GM23338 (cell line): ENCODE results near the gene MANEAL. TPM values are rescaled to one million over a fixed set of nuclear protein-coding genes. Genes with fewer than 3 reads are reported as not detected.

Experiments used
- ATAC-seq: fragments of 200-7000 bp; cut with Tn5 transposase; 3 replicates; pipeline ENCODE4 v1.9.1; 2020
- DNase-seq: peaks from one replicate; pipeline ENCODE4 v3.0.0-alpha.2; 2015; ENCODE audit warnings: low spot score
- H2AFZ ChIP-seq: fragments of 200-600 bp; sonication (generic); 2 replicates; pipeline ENCODE4 v1.8.0; 2016; ENCODE audit warnings: antibody characterized with exemption, mild to moderate bottlenecking, moderate library complexity
- H3F3A ChIP-seq: fragments of 200-600 bp; sonication (generic); replicated peaks from 2 replicates; pipeline ENCODE4 v1.8.0; 2017; ENCODE audit warnings: antibody characterized with exemption, mixed run types, low read depth
- H3K27ac ChIP-seq: fragments of 200-600 bp; sonication (generic); 2 replicates; pipeline ENCODE4 v1.6.1; 2016; ENCODE audit warnings: low read depth
- H3K27me3 ChIP-seq: fragments of 200-600 bp; sonication (generic); 2 replicates; pipeline ENCODE4 v1.8.0; 2016; ENCODE audit warnings: mild to moderate bottlenecking, mixed run types, moderate library complexity; ENCODE audit not compliant: insufficient read depth
- H3K36me3 ChIP-seq: fragments of 200-600 bp; sonication (generic); 2 replicates; pipeline ENCODE4 v1.8.0; 2016; ENCODE audit warnings: mild to moderate bottlenecking; ENCODE audit not compliant: insufficient read depth
- H3K4me1 ChIP-seq: fragments of 200-600 bp; sonication (generic); 2 replicates; pipeline ENCODE4 v1.8.0; 2016; ENCODE audit warnings: mild to moderate bottlenecking, moderate library complexity; ENCODE audit not compliant: insufficient read depth
- H3K4me2 ChIP-seq: fragments of 200-600 bp; sonication (generic); 2 replicates; pipeline ENCODE4 v1.7.1; 2017; ENCODE audit warnings: mixed run types
- H3K4me3 ChIP-seq: fragments of 200-600 bp; sonication (generic); 2 replicates; pipeline ENCODE4 v1.6.1; 2016; ENCODE audit warnings: mixed run types
- H3K79me2 ChIP-seq: fragments of 200-600 bp; sonication (generic); replicated peaks from 2 replicates; pipeline ENCODE4 v1.8.0; 2017; ENCODE audit warnings: mild to moderate bottlenecking; ENCODE audit not compliant: insufficient read depth
- H3K9me2 ChIP-seq: fragments of 200-600 bp; sonication (generic); 2 replicates; pipeline ENCODE4 v1.8.0; 2017; ENCODE audit not compliant: insufficient read depth
- H4K20me1 ChIP-seq: fragments of 200-600 bp; sonication (generic); replicated peaks from 2 replicates; pipeline ENCODE4 v1.8.0; 2017; ENCODE audit warnings: mild to moderate bottlenecking; ENCODE audit not compliant: insufficient read depth
- H3K27ac Mint-ChIP-seq: 2 replicates; pipeline ENCODE4 v1.8.0; 2020; ENCODE audit warnings: inconsistent platforms, mild to moderate bottlenecking, moderate library complexity, mixed read lengths
- H3K27me3 Mint-ChIP-seq: 3 replicates; pipeline ENCODE4 v1.8.0; 2022; ENCODE audit warnings: low read depth, mild to moderate bottlenecking, moderate library complexity, mixed read lengths, inconsistent platforms; ENCODE audit not compliant: insufficient read depth, poor library complexity
- H3K36me3 Mint-ChIP-seq: 3 replicates; pipeline ENCODE4 v1.8.0; 2021; ENCODE audit warnings: low read depth, mild to moderate bottlenecking, inconsistent platforms, moderate library complexity, mixed read lengths
- H3K4me1 Mint-ChIP-seq: 3 replicates; pipeline ENCODE4 v1.8.0; 2020; ENCODE audit warnings: mild to moderate bottlenecking, inconsistent platforms, mixed read lengths
- H3K4me3 Mint-ChIP-seq: 3 replicates; pipeline ENCODE4 v1.8.0; 2021; ENCODE audit warnings: moderate library complexity, mild to moderate bottlenecking, inconsistent platforms, mixed read lengths
- H3K9me3 Mint-ChIP-seq: 3 replicates; pipeline ENCODE4 v1.8.0; 2020; ENCODE audit warnings: moderate library complexity, mild to moderate bottlenecking, inconsistent platforms, mixed read lengths
- CREB1 ChIP-seq: fragments of 250-450 bp; sonication (Bioruptor Pico); IDR thresholded peaks from 2 replicates; pipeline ENCODE4 v1.5.0; 2020; ENCODE audit warnings: low read depth, mild to moderate bottlenecking, moderate library complexity
- CTCF ChIP-seq, 2 experiments: fragments of 200-600 bp in 1 of 2; sonication (generic) in 1 of 2; conservative IDR thresholded peaks; 2 replicates each; pipeline versions ENCODE4 v1.5.1 to v1.6.1; 2016 to 2017; ENCODE audit warnings: antibody characterized with exemption in 2 of 2, low read depth in 2 of 2, mild to moderate bottlenecking in 2 of 2, moderate library complexity in 1 of 2
- EZH2 ChIP-seq: fragments of 200-600 bp; sonication (generic); IDR thresholded peaks from one replicate; pipeline ENCODE4 v1.8.0; 2017; ENCODE audit warnings: antibody characterized with exemption, mild to moderate bottlenecking, low read depth; ENCODE audit not compliant: unreplicated experiment
- EZH2phosphoT487 ChIP-seq: fragments of 200-600 bp; sonication (generic); IDR thresholded peaks from one replicate; pipeline ENCODE4 v1.8.1; 2018; ENCODE audit warnings: antibody characterized with exemption; ENCODE audit not compliant: unreplicated experiment
- NANOG ChIP-seq: IDR thresholded peaks from 2 replicates; pipeline ENCODE4 v1.6.1; 2016; ENCODE audit warnings: antibody characterized with exemption, borderline replicate concordance
- POLR2AphosphoS5 ChIP-seq: IDR thresholded peaks from 2 replicates; pipeline ENCODE4 v1.6.1; 2016; ENCODE audit warnings: antibody characterized with exemption, low read depth
- REST ChIP-seq: IDR thresholded peaks from one replicate; pipeline ENCODE4 v1.6.1; 2018; ENCODE audit warnings: antibody characterized with exemption; ENCODE audit not compliant: unreplicated experiment
- STAT1 ChIP-seq: IDR thresholded peaks from one replicate; pipeline ENCODE4 v1.6.1; 2016; ENCODE audit warnings: antibody characterized with exemption; ENCODE audit not compliant: unreplicated experiment
- ZNF114 ChIP-seq: fragments of 250-450 bp; sonication (Bioruptor Pico); IDR thresholded peaks from 2 replicates; pipeline ENCODE4 v1.5.0; 2020; ENCODE audit warnings: mild to moderate bottlenecking, moderate library complexity
- ZNF331 ChIP-seq: fragments of 250-450 bp; sonication (Bioruptor Pico); IDR thresholded peaks from 2 replicates; pipeline ENCODE4 v1.5.0; 2020; ENCODE audit warnings: low read depth, mild to moderate bottlenecking, moderate library complexity
- polyA plus RNA-seq: library from polyadenylated mRNA; unstranded; fragments of >200 nt; fragmentation: Nextera tagmentation; extraction: Ambion mirVana; gene quantifications from 2 replicates; pipeline ENCODE4 v1.2.1, GENCODE V29; 2016
- total RNA-seq: library from RNA; depleted of rRNA; stranded (reverse); fragments of >200 nt; shearing (Covaris generic); gene quantifications from 2 replicates; pipeline ENCODE4 v1.2.3, GENCODE V29; 2014

Gene MANEAL
- total and polyA plus RNA-seq, 2 experiments from 2014 or later = 2.3 to 8.1 TPM

DNA sequence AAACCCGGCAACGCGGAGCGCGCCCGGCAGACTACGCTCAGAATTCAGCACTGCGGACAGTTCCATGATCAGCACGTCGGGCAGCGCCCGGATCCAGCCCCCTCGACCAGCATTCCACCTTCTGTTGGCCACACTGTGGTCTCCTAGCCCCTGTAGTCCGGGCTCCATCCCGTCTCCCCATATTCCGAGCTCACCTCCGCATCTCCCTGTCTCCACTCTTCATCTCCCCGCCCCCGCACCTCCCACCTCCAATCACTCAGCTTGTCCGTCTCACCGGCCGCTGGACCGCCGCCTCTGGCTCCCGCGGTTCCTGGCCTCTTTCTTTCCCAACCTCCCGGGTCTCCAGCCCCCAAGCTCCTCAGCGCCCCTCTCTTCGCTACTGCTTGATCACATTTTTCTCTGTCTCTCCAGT is 29.2 kb upstream of the MANEAL start (continued):
- 0 out of 2 replicates have a peak, but pooled peaks have one; percentile 62 for TF ChIP-seq ZNF114
- TF ChIP-seq EZH2 = no peak
- TF ChIP-seq POLR2AphosphoS5 = no peak
- TF ChIP-seq ZNF331 (CRISPR knock-in tag) = no peak; the same call in 1 of the 2 replicates
- TF ChIP-seq STAT1 = no peak

DNA sequence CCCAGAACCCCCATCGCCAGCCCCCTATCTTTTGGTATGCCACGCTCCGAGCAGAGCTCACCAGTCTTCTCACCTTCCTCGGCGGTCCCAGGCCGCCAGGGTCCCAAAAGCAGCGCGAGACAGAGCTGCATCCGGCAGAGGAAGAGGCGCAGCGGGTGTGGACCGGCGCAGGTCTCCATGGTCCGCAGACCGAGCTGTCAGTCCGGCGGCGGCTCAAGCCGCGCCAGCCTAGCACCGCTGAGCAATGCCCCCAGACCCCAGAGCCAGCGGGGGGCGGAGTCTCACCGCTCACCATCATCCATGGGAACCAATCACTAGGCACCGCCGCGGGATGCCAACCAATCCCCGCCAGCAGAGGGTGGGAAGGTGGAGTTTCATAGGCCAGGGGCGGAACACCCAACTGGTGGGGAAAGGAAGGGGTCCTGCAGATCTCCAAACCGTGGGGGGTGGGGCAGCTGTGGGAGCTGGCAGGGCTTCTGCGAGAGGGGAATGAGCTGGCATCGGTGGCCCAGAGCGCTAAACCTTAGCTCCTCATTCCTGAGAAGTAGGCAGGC is 28.7 kb upstream of the MANEAL start, which contains the start of gene EPHA10:
Gene EPHA10, minus strand, starts transcription at position 233 of the 554 bp plus-strand sequence. Its CDS starts 54 bp downstream, at position 179.
- Histone ChIP-seq H3K27ac (no peak within 1 kb of the TSS), H3K79me2 (no peaks in the 10 kb centered on the region), H3K27me3 (peaks cover 90% of the 10 kb centered on the region), H3K4me2 (peak within 1 kb of the TSS; percentile 93), H2AFZ (peak within 1 kb of the TSS; percentile 98), H3K9me2 (no peaks in the 10 kb centered on the region), H4K20me1 (no peaks in the 10 kb centered on the region; the same call in 1 of the 2 replicates), H3K4me1 (peaks cover 19% of the 10 kb centered on the region), H3K36me3 (no peaks in the 10 kb centered on the region), H3F3A (0 out of 2 replicates have a peak, but pooled peaks cover 2% of the 10 kb centered on the region), H3K4me3 (peak within 1 kb of the TSS; percentile 66)
- H3K27me3 Mint-ChIP-seq = peaks cover 62% of the 10 kb centered on the region
- peak; percentile 96 for DNase-seq
- no peaks in the 10 kb centered on the region for H3K36me3 Mint-ChIP-seq
- TF ChIP-seq EZH2phosphoT487 (no peak), REST (peak; percentile 35), CREB1 (0 out of 2 replicates have a peak, but pooled peaks have one; percentile 25)
- peaks cover 28% of the 10 kb centered on the region for H3K4me1 Mint-ChIP-seq
- H3K4me3 Mint-ChIP-seq = peak within 1 kb of the TSS; percentile 74
- H3K9me3 Mint-ChIP-seq = no peaks in the 10 kb centered on the region
- no peak within 1 kb of the TSS for H3K27ac Mint-ChIP-seq
- ATAC-seq = peak; percentile 76

DNA sequence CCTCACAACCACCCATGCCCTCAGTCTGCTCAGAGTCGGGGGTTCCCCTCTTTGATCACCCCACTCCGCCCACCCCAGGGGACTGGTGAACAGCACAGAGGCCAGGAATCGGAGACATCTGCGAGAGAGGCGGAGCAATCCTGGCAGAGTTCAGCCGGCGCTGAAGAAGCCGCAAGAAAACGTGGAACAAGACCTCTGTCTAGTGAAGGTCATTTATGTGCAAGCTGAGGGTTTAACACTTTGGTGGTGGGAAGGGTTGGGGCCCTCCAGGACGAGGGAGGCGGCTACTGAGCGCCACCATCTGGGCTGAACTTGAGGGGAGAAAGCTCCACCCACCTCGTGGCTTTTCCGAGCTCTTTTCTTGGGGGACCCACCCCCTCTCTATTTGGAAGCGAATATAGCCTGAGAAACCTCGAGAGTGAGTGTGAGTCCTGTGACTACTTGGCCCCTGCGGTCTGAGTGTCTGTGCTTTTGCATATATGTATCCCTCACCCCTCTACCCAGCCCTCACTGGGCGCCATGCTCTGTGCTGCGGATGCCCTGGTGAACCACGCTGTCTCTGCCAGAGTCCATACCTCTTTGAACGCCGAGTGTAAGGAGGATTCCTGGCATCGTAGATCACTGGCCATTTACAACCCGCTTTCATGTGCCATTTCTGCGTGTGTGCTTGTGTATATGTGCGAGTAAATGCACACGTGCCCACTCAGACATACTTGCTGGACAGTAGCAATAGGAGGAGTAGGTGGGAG is 27.6 kb upstream of the MANEAL start:
- Mint-ChIP-seq H3K4me3 (peak overlapping the region; percentile 74), H3K4me1 (peaks cover 28% of the 10 kb centered on the region), H3K36me3 (no peaks in the 10 kb centered on the region), H3K27me3 (peaks cover 60% of the 10 kb centered on the region), H3K27ac (no peak overlapping the region), H3K9me3 (no peaks in the 10 kb centered on the region)
- DNase-seq = peak; percentile 75
- H3K27ac ChIP-seq = no peak overlapping the region
- TF ChIP-seq CTCF (conservative IDR thresholded peaks at IDR 0.05; ENCODE audit: low read depth in 2 of 2) (peak; percentile 42 to 70), NANOG (no peak)
- peaks cover 19% of the 10 kb centered on the region for H3K4me1 ChIP-seq
- H3K36me3 ChIP-seq = no peaks in the 10 kb centered on the region
- H3K9me2 ChIP-seq = no peaks in the 10 kb centered on the region
- H2AFZ ChIP-seq = peak overlapping the region; percentile 98
- H3K27me3 ChIP-seq = peaks cover 92% of the 10 kb centered on the region
- no peaks in the 10 kb centered on the region for H3K79me2 ChIP-seq
- peak; percentile 39 for ATAC-seq
- peak overlapping the region; percentile 93 for H3K4me2 ChIP-seq
- no peaks in the 10 kb centered on the region; the same call in 1 of the 2 replicates for H4K20me1 ChIP-seq
- 0 out of 2 replicates have a peak, but pooled peaks cover 2% of the 10 kb centered on the region for H3F3A ChIP-seq
- H3K4me3 ChIP-seq = peak overlapping the region; percentile 66
